Myometrial cell (primary cell): ENCODE measurements around the gene TMEM273. TPM values are rescaled to one million over a fixed set of nuclear protein-coding genes. Genes with fewer than 3 reads are reported as not detected.

Experiments used
- total RNA-seq: library from RNA; depleted of rRNA; stranded (reverse); fragments of >200 nt; gene quantifications from 2 replicates; pipeline ENCODE4 v1.2.3, GENCODE V29; 2015

TMEM273 gene, protein sequence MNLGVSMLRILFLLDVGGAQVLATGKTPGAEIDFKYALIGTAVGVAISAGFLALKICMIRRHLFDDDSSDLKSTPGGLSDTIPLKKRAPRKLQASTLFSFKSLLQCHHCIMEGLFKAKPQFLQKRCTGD
- total RNA-seq = not detected in 2 replicates

GRCh38 chr10:49187950-49188761 lies at the start of gene TMEM273:
TSS of gene TMEM273 (minus strand) at chr10:49188391. CDS start at chr10:49188336, 55 bp downstream.

GRCh38 chr10:49133706-49134248 lies 54.4 kb downstream of the TMEM273 start, which contains the start of gene FAM170B:
TSS of gene FAM170B (minus strand) at chr10:49134021. CDS start at chr10:49133918, 103 bp downstream.

GRCh38 chr10:49115015-49115795 lies 73.0 kb downstream of the TMEM273 start, which contains the start of gene VSTM4:
TSS of gene VSTM4 (minus strand) at chr10:49115522. CDS start at chr10:49115485, 37 bp downstream.

Other genes with a start within 250 kb of the TMEM273 start
- gene LRRC18, start 248.6 kb downstream of the TMEM273 start, total RNA-seq = not detected in 2 replicates
- gene VSTM4, start 72.9 kb downstream of the TMEM273 start, total RNA-seq = under 0.01 and 0.18 TPM in 2 replicates
- gene FAM170B, start 54.4 kb downstream of the TMEM273 start, total RNA-seq = not detected in 2 replicates
- not detected in 2 replicates for gene C10orf71, start 110.8 kb upstream of the TMEM273 start, total RNA-seq
- gene DRGX, start 207.7 kb upstream of the TMEM273 start, total RNA-seq = not detected in 2 replicates